Endothelial cell of umbilical vein (primary cell): ENCODE data around the gene CUZD1. TPM values are rescaled to one million over a fixed set of nuclear protein-coding genes. Genes with fewer than 3 reads are reported as not detected.

ENCODE experiments used
- BruUV-seq: library from RNA; stranded (reverse); fragments of 400-500 nt; replicated peaks from 2 replicates; lab custom pipeline; 2021; lab: Mats Ljungman, UMichigan
- CTCF ChIA-PET: fragments of 300-600, 350-600 bp; sonication (Branson Sonifier 250); formaldehyde crosslinking; loops from one replicate; lab custom pipeline; 2021; ENCODE audit warnings: antibody characterized with exemption, inconsistent platforms; lab: Charles Lee
- POLR2A ChIA-PET: fragments of 300-600, 350-600 bp; sonication (Branson Sonifier 250); formaldehyde crosslinking; loops from one replicate; lab custom pipeline; 2021; ENCODE audit warnings: antibody characterized with exemption, inconsistent platforms; lab: Charles Lee
- DNase-seq: peaks from one replicate; pipeline ENCODE4 v3.0.0-alpha.2; 2011; ENCODE audit warnings: low read depth, low spot score
- FAIRE-seq: peaks from 2 replicates; lab custom pipeline; 2011; peaks lifted over from hg19 to GRCh38; lab: Jason Lieb, UNC
- H2AFZ ChIP-seq: 2 replicates; pipeline ENCODE4 v1.6.0; 2012; ENCODE audit warnings: low read depth, low read length, control low read depth, inconsistent platforms
- H3K27ac ChIP-seq: 2 replicates; pipeline ENCODE4 v1.5.1; 2011; ENCODE audit warnings: low read depth, mild to moderate bottlenecking, control low read depth, low read length, moderate library complexity; ENCODE audit not compliant: insufficient read depth
- H3K27me3 ChIP-seq, 2 experiments: 2 replicates each; pipeline versions ENCODE4 v1.6.0 to v1.6.1; 2011; ENCODE audit warnings: low read length in 2 of 2, mixed read lengths in 1 of 2; ENCODE audit not compliant: control insufficient read depth in 2 of 2, insufficient read depth in 2 of 2
- H3K36me3 ChIP-seq, 2 experiments: 2 replicates in 1 of 2; 3 replicates in 1 of 2; pipeline ENCODE4 v1.5.1; 2011; ENCODE audit warnings: low read length in 2 of 2, mild to moderate bottlenecking in 1 of 2, moderate library complexity in 1 of 2; ENCODE audit not compliant: control insufficient read depth in 2 of 2, insufficient read depth in 2 of 2; ENCODE audit errors: extremely low read depth in 1 of 2
- H3K4me1 ChIP-seq: 3 replicates; pipeline ENCODE4 v1.5.1; 2011; ENCODE audit warnings: mild to moderate bottlenecking, low read length; ENCODE audit not compliant: control insufficient read depth, insufficient read depth; ENCODE audit errors: extremely low read depth
- H3K4me2 ChIP-seq: 2 replicates; pipeline ENCODE4 v1.6.1; 2011; ENCODE audit warnings: low read length, control low read depth, mixed read lengths; ENCODE audit not compliant: insufficient read depth
- H3K4me3 ChIP-seq, 3 experiments: fragments of 200-600 bp in 1 of 3; sonication (generic), shearing (Covaris generic) in 1 of 3; replicated peaks in 1 of 3; 2 replicates each; pipeline ENCODE4 v1.5.1; 2011 to 2016; ENCODE audit warnings: control low read depth in 3 of 3, low read length in 3 of 3, mild to moderate bottlenecking in 2 of 3, inconsistent platforms in 1 of 3, low read depth in 1 of 3, moderate library complexity in 1 of 3; ENCODE audit not compliant: insufficient read depth in 1 of 3
- H3K79me2 ChIP-seq: 2 replicates; pipeline ENCODE4 v1.6.0; 2012; ENCODE audit warnings: low read length, inconsistent platforms; ENCODE audit not compliant: control insufficient read depth, insufficient read depth
- H3K9ac ChIP-seq: replicated peaks from 2 replicates; pipeline ENCODE3; 2011; ENCODE audit warnings: low read length, control low read depth; ENCODE audit not compliant: insufficient read depth; ENCODE audit errors: extremely low read depth
- H3K9me1 ChIP-seq: replicated peaks from 3 replicates; pipeline ENCODE4 v1.6.0; 2011; ENCODE audit warnings: mild to moderate bottlenecking, low read length; ENCODE audit not compliant: control insufficient read depth, insufficient read depth; ENCODE audit errors: extremely low read depth
- H3K9me3 ChIP-seq: replicated peaks from 2 replicates; pipeline ENCODE4 v1.5.1; 2012; ENCODE audit warnings: low read length, inconsistent platforms; ENCODE audit not compliant: control insufficient read depth, insufficient read depth
- H4K20me1 ChIP-seq: replicated peaks from 2 replicates; pipeline ENCODE3; 2011; ENCODE audit warnings: mild to moderate bottlenecking, low read length; ENCODE audit not compliant: control insufficient read depth, insufficient read depth; ENCODE audit errors: extremely low read depth
- CTCF ChIP-seq, 2 donors: IDR thresholded peaks; 1 replicate in 1 of 2; 2 replicates in 1 of 2; pipeline ENCODE4 v1.5.1; 2011; ENCODE audit warnings: low read length in 2 of 2, mild to moderate bottlenecking in 2 of 2, moderate library complexity in 2 of 2, control low read depth in 1 of 2, inconsistent platforms in 1 of 2, low read depth in 1 of 2; ENCODE audit not compliant: insufficient read depth in 1 of 2; ENCODE audit errors: extremely low read depth in 1 of 2
- EZH2 ChIP-seq: IDR thresholded peaks from 2 replicates; pipeline ENCODE4 v1.6.1; 2012; ENCODE audit warnings: borderline replicate concordance, low read depth, mild to moderate bottlenecking, moderate library complexity, low read length, inconsistent platforms; ENCODE audit not compliant: severe bottlenecking
- FOS ChIP-seq: IDR thresholded peaks from 2 replicates; pipeline ENCODE4 v1.6.1; 2011; ENCODE audit warnings: mild to moderate bottlenecking, low read length, moderate library complexity, borderline replicate concordance; ENCODE audit not compliant: insufficient read depth
- GATA2 ChIP-seq: IDR thresholded peaks from 2 replicates; pipeline ENCODE4 v1.7.0; 2011; ENCODE audit warnings: low read depth, mild to moderate bottlenecking, moderate library complexity, mixed read lengths, low read length; ENCODE audit not compliant: insufficient read length, insufficient read depth
- JUN ChIP-seq: IDR thresholded peaks from 2 replicates; pipeline ENCODE4 v1.6.1; 2011; ENCODE audit warnings: borderline replicate concordance, low read depth; ENCODE audit not compliant: insufficient read length, insufficient read depth
- MYC ChIP-seq: IDR thresholded peaks from one replicate; pipeline ENCODE4 v1.6.1; 2011; ENCODE audit warnings: mild to moderate bottlenecking, low read depth, low read length
- dilution Hi-C: fragments of 300-500 bp; cut with MboI; formaldehyde crosslinking; loops from one replicate; pipeline ENCODE4 v1.15.0; 2019; ENCODE audit warnings: low sequenced_read_pairs; ENCODE audit not compliant: extremely low pct_ligation_motif_present
- intact Hi-C: fragments of 100-400 bp; cut with micrococcal nuclease; formaldehyde crosslinking; loops from one replicate; pipeline ENCODE4 v1.10.0; 2022
- polyA plus RNA-seq, 4 experiments: library from polyadenylated mRNA; depleted of rRNA in 3 of 4; stranded (reverse) in 3 of 4; unstranded in 1 of 4; fragments of >200 nt; gene quantifications; 2 replicates each; pipeline versions ENCODE4 v1.2.1 to v1.2.3, GENCODE V29; 2011 to 2012; ENCODE audit warnings: missing spikeins in 1 of 4
- total RNA-seq: library from RNA; stranded (reverse); gene quantifications from 2 replicates; pipeline ENCODE4 v1.2.3, GENCODE V29; 2021

The CUZD1 gene
- total and polyA plus RNA-seq, 2 donors (not counting 3 experiments of a cell fraction or from before 2014, with no cell fraction given): 1.1 to 1.4 TPM

GRCh38 chr10:122795924-122796323, 49.7 kb downstream of the CUZD1 start:
- FAIRE-seq (no peak), DNase-seq (no peak)
- intact Hi-C loops: loop anchor here (5.0 kb wide), 1 partner anchor 586 kb away; no protein-coding TSS in a partner anchor
- ChIA-PET POLR2A (no interaction called here), CTCF (interaction anchor here (0.7 kb wide), 1 partner anchor 9 kb away, joined by 3 read pairs; no protein-coding TSS in a partner anchor)
- H3K27ac ChIP-seq: no peak overlapping the region
- H3K4me1 ChIP-seq: no peaks in the 10 kb centered on the region
- TF ChIP-seq JUN: no peak
- TF ChIP-seq CTCF (IDR thresholded peaks at IDR 0.05; ENCODE audit: extremely low read depth in 1 of 2, insufficient read depth in 1 of 2, low read depth in 1 of 2, low read length in 2 of 2): no peak
- no peak for TF ChIP-seq FOS
- TF ChIP-seq GATA2: no peak
- no peak for TF ChIP-seq MYC
- no peak for TF ChIP-seq EZH2
- no peak overlapping the region for H2AFZ ChIP-seq
- no TSS peak for BruUV-seq
- no peaks in the 10 kb centered on the region for H3K27me3 ChIP-seq
- no peaks in the 10 kb centered on the region for H3K36me3 ChIP-seq
- no peaks in the 10 kb centered on the region for H3K79me2 ChIP-seq
- no peaks in the 10 kb centered on the region for H3K9me3 ChIP-seq
- H4K20me1 ChIP-seq: no peaks in the 10 kb centered on the region
- H3K4me3 ChIP-seq: no peak overlapping the region
- H3K9me1 ChIP-seq: no peaks in the 10 kb centered on the region
- dilution Hi-C loops: no loop called here
- no peak overlapping the region for H3K9ac ChIP-seq
- H3K4me2 ChIP-seq: no peak overlapping the region
